Hepatocyte (in vitro differentiated cells): ENCODE measurements around the gene MACROD2. TPM values are rescaled to one million over a fixed set of nuclear protein-coding genes. Genes with fewer than 3 reads are reported as not detected.

Experiments
- DNase-seq: peaks from one replicate; pipeline ENCODE4 v3.0.0-alpha.2; 2016; ENCODE audit warnings: low spot score
- H2AFZ ChIP-seq: fragments of 200-600 bp; sonication (generic); 2 replicates; pipeline ENCODE4 v1.6.0; 2016; ENCODE audit warnings: antibody characterized with exemption, mild to moderate bottlenecking
- H3K27ac ChIP-seq: fragments of 200-600 bp; sonication (generic); 2 replicates; pipeline ENCODE4 v1.5.1; 2016; ENCODE audit warnings: mild to moderate bottlenecking
- H3K27me3 ChIP-seq: fragments of 200-600 bp; sonication (generic); 2 replicates; pipeline ENCODE4 v1.6.1; 2016
- H3K36me3 ChIP-seq: fragments of 200-600 bp; sonication (generic); replicated peaks from 2 replicates; pipeline ENCODE4 v1.5.1; 2016; ENCODE audit warnings: low read depth; ENCODE audit not compliant: insufficient read depth
- H3K4me1 ChIP-seq: fragments of 200-600 bp; sonication (generic); 2 replicates; pipeline ENCODE4 v1.5.1; 2016; ENCODE audit warnings: mild to moderate bottlenecking, moderate library complexity; ENCODE audit not compliant: insufficient read depth
- H3K4me2 ChIP-seq: fragments of 200-600 bp; sonication (generic); 2 replicates; pipeline ENCODE4 v1.6.0; 2016
- H3K4me3 ChIP-seq: fragments of 200-600 bp; sonication (generic); 2 replicates; pipeline ENCODE4 v1.5.1; 2016; ENCODE audit warnings: mild to moderate bottlenecking
- H3K79me2 ChIP-seq: fragments of 200-600 bp; sonication (generic); 2 replicates; pipeline ENCODE4 v1.6.0; 2017; ENCODE audit warnings: mild to moderate bottlenecking
- H3K9me2 ChIP-seq: fragments of 200-600 bp; sonication (generic); replicated peaks from 2 replicates; pipeline ENCODE4 v1.6.0; 2017; ENCODE audit warnings: mild to moderate bottlenecking; ENCODE audit not compliant: insufficient read depth
- H3K9me3 ChIP-seq: fragments of 200-600 bp; sonication (generic); 2 replicates; pipeline ENCODE4 v1.5.1; 2016; ENCODE audit warnings: low read depth, mild to moderate bottlenecking
- H4K20me1 ChIP-seq: fragments of 200-600 bp; sonication (generic); 2 replicates; pipeline ENCODE4 v1.6.0; 2016; ENCODE audit warnings: mild to moderate bottlenecking; ENCODE audit not compliant: insufficient read depth, poor library complexity, severe bottlenecking
- CTCF ChIP-seq: fragments of 200-600 bp; sonication (generic); IDR thresholded peaks from 2 replicates; pipeline ENCODE4 v1.5.1; 2016; ENCODE audit warnings: antibody characterized with exemption, mild to moderate bottlenecking; ENCODE audit not compliant: poor library complexity
- EZH2 ChIP-seq: fragments of 200-600 bp; sonication (generic); IDR thresholded peaks from 2 replicates; pipeline ENCODE4 v1.6.1; 2016; ENCODE audit warnings: antibody characterized with exemption, mild to moderate bottlenecking, borderline replicate concordance
- EZH2phosphoT487 ChIP-seq: fragments of 200-600 bp; sonication (generic); IDR thresholded peaks from one replicate; pipeline ENCODE4 v1.6.1; 2018; ENCODE audit warnings: antibody characterized with exemption, mild to moderate bottlenecking, low read depth, moderate library complexity; ENCODE audit not compliant: unreplicated experiment, severe bottlenecking
- WGBS: methylation state at CpG from one replicate; pipeline ENCODE4 v1.1.6; 2016; ENCODE audit warnings: low lambda C conversion rate; ENCODE audit errors: missing lambda C conversion rate; 5-methylcytosine and 5-hydroxymethylcytosine counted together
- polyA plus RNA-seq: library from polyadenylated mRNA; unstranded; fragments of >200 nt; fragmentation: Nextera tagmentation; extraction: Ambion mirVana; gene quantifications from 2 replicates; pipeline ENCODE4 v1.2.1, GENCODE V29; 2016
- total RNA-seq: library from RNA; depleted of rRNA; stranded (reverse); fragments of >200 nt; gene quantifications from 2 replicates; pipeline ENCODE4 v1.2.3, GENCODE V29; 2014

MACROD2 gene
- total and polyA plus RNA-seq, 2 experiments from 2014 or later: 2.4 to 3.1 TPM

- Histone ChIP-seq H3K4me3 (no peak overlapping the region), H3K36me3 (no peaks in the 10 kb centered on the region), H3K27ac (no peak overlapping the region), H3K79me2 (no peaks in the 10 kb centered on the region), H2AFZ (no peak overlapping the region), H3K9me2 (no peaks in the 10 kb centered on the region), H3K27me3 (no peaks in the 10 kb centered on the region), H4K20me1 (no peaks in the 10 kb centered on the region), H3K4me1 (no peaks in the 10 kb centered on the region), H3K4me2 (no peak overlapping the region), H3K9me3 (no peaks in the 10 kb centered on the region)
- 92% methylated on average over 5 of the region's 5 CpGs for WGBS
- DNase-seq: no peak
- TF ChIP-seq EZH2 (no peak), EZH2phosphoT487 (no peak), CTCF (no peak)
Observed at GRCh38 chr20:15542655-15543054, 1547.3 kb downstream of the MACROD2 start.

GRCh38 chr20:15544742-15545141 lies 1549.4 kb downstream of the MACROD2 start:
- no peak overlapping the region for H3K4me3 ChIP-seq
- DNase-seq: no peak
- no peaks in the 10 kb centered on the region for H3K27me3 ChIP-seq
- TF ChIP-seq EZH2phosphoT487 (no peak), CTCF (no peak), EZH2 (no peak)
- no peak overlapping the region for H2AFZ ChIP-seq
- WGBS: 46% methylated on average over 2 of the region's 2 CpGs
- H3K4me1 ChIP-seq: no peaks in the 10 kb centered on the region
- H3K36me3 ChIP-seq: no peaks in the 10 kb centered on the region
- H3K9me3 ChIP-seq: no peaks in the 10 kb centered on the region
- no peak overlapping the region for H3K4me2 ChIP-seq
- H3K79me2 ChIP-seq: no peaks in the 10 kb centered on the region
- H3K27ac ChIP-seq: no peak overlapping the region
- H4K20me1 ChIP-seq: no peaks in the 10 kb centered on the region
- H3K9me2 ChIP-seq: no peaks in the 10 kb centered on the region

GRCh38 chr20:15546525-15547023 lies 1551.3 kb downstream of the MACROD2 start:
- 59% methylated on average over 2 of the region's 2 CpGs for WGBS
- Histone ChIP-seq H3K27ac (no peak overlapping the region), H3K9me2 (no peaks in the 10 kb centered on the region), H3K4me1 (no peaks in the 10 kb centered on the region), H3K79me2 (no peaks in the 10 kb centered on the region), H3K27me3 (no peaks in the 10 kb centered on the region), H3K9me3 (no peaks in the 10 kb centered on the region), H3K4me2 (no peak overlapping the region), H3K4me3 (no peak overlapping the region), H2AFZ (no peak overlapping the region), H4K20me1 (no peaks in the 10 kb centered on the region), H3K36me3 (no peaks in the 10 kb centered on the region)
- DNase-seq: no peak
- TF ChIP-seq EZH2: no peak
- no peak for TF ChIP-seq CTCF
- no peak for TF ChIP-seq EZH2phosphoT487

GRCh38 chr20:15547119-15547518 lies 1551.8 kb downstream of the MACROD2 start:
- H3K9me2 ChIP-seq: no peaks in the 10 kb centered on the region
- WGBS: 92% methylated on average over 3 of the region's 3 CpGs
- TF ChIP-seq EZH2 (no peak), EZH2phosphoT487 (no peak), CTCF (no peak)
- no peak overlapping the region for H3K27ac ChIP-seq
- no peak overlapping the region for H2AFZ ChIP-seq
- no peaks in the 10 kb centered on the region for H3K27me3 ChIP-seq
- H3K4me3 ChIP-seq: no peak overlapping the region
- no peaks in the 10 kb centered on the region for H3K4me1 ChIP-seq
- H4K20me1 ChIP-seq: no peaks in the 10 kb centered on the region
- H3K36me3 ChIP-seq: no peaks in the 10 kb centered on the region
- no peak overlapping the region for H3K4me2 ChIP-seq
- no peaks in the 10 kb centered on the region for H3K79me2 ChIP-seq
- no peak for DNase-seq
- H3K9me3 ChIP-seq: no peaks in the 10 kb centered on the region
